Breast epithelium (tissue), 4 donors: ENCODE measurements around the gene MAPK14. TPM values are rescaled to one million over a fixed set of nuclear protein-coding genes. Genes with fewer than 3 reads are reported as not detected.

Experiments used
- DNase-seq, 2 donors: peaks; one replicate each; pipeline ENCODE4 v3.0.0-alpha.2; 2019; ENCODE audit warnings: low spot score in 2 of 2
- H3K27ac ChIP-seq, 2 donors: fragments of 200-600 bp; sonication (generic) in 1 of 2; one replicate each; pipeline ENCODE4 v1.5.1; 2016 to 2019; ENCODE audit warnings: mild to moderate bottlenecking in 1 of 2
- H3K27me3 ChIP-seq, 2 donors: fragments of 200-600 bp; sonication (generic) in 1 of 2; one replicate each; pipeline versions ENCODE4 v1.5.1 to v1.6.0; 2017 to 2019; ENCODE audit warnings: control low read depth in 1 of 2, mild to moderate bottlenecking in 1 of 2
- H3K36me3 ChIP-seq: fragments of 200-600 bp; one replicate; pipeline ENCODE4 v1.5.1; 2019
- H3K4me1 ChIP-seq, 2 donors: fragments of 200-600 bp; sonication (generic); one replicate each; pipeline ENCODE4 v1.5.1; 2016 to 2019; ENCODE audit warnings: control low read depth in 1 of 2
- H3K4me3 ChIP-seq, 3 donors: fragments of 200-600 bp; sonication (generic); 1 replicate in 2 of 3; 2 replicates in 1 of 3; pipeline ENCODE4 v1.5.1; 2016 to 2019; ENCODE audit warnings: mild to moderate bottlenecking in 3 of 3, moderate library complexity in 2 of 3
- H3K9me3 ChIP-seq, 2 donors: fragments of 200-600 bp; sonication (generic) in 1 of 2; one replicate each; pipeline ENCODE4 v1.5.1; 2016 to 2019; ENCODE audit warnings: control low read depth in 1 of 2
- POLR2A ChIP-seq: fragments of 450-650 bp; IDR thresholded peaks from one replicate; pipeline ENCODE4 v1.6.1; 2016; ENCODE audit warnings: antibody characterized with exemption, mild to moderate bottlenecking, moderate library complexity
- POLR2AphosphoS5 ChIP-seq, 3 donors: sonication (generic); formaldehyde crosslinking; IDR thresholded peaks; one replicate each; pipeline ENCODE4 v1.6.1; 2017; ENCODE audit warnings: antibody characterized with exemption in 3 of 3
- intact Hi-C: fragments of 100-400 bp; cut with DNase I; formaldehyde crosslinking; loops from one replicate; pipeline ENCODE4 v1.15.1; 2023; ENCODE audit warnings: low total_unique reads
- total RNA-seq, 3 donors: library from RNA; depleted of rRNA; stranded (reverse); fragments of >200 nt; gene quantifications; one replicate each; pipeline ENCODE4 v1.1.0, GENCODE V29; 2016
- TF ChIP-seq, protein P1 (sequence below), 3 donors: fragments of 450-650 bp; IDR thresholded peaks; one replicate each; pipeline ENCODE4 v1.5.1; 2016 to 2017; ENCODE audit warnings: antibody characterized with exemption in 3 of 3, mild to moderate bottlenecking in 3 of 3, moderate library complexity in 3 of 3

The MAPK14 gene
- total RNA-seq, 3 donors from 2014 or later = 72.8 to 85.6 (median 81.3) TPM

DNA sequence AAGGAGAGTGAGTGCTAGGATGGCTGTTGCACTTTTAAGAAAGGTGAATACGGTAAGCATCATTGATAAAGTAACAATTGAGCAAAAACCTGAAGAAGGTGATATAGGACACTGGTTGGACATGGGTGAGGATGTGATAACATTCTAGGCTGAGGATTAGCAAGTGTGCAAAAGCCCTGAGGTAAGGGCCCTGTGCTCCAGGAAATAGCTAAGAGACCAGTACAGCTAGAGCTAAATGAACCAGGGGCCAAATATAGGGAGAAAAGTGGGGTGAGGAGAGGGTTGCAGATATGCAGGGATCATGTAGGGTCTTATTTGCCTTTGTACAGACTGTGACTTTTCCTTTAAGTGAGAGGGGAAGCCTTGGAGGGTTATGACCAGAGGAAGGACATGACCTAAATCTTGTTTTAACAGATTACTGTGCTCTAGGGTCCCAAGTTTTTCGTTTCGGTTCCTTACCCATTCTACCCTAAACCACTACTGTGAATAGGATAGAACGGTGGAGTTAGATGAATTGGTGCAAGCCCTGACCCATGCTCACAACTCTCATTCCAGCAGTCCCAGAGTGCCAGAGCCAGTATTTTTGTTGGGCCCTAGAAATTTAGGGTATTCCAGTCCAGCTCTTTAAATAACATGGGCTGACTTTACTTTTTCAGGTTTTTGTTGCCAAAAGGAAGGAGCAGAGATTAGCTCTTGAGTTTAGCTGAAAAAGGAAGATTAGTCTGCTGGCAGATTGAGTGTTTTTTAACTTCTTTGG is 10.7 kb downstream of the MAPK14 start:
- Histone ChIP-seq H3K4me3 (no peak overlapping the region), H3K9me3 (no peaks in the 10 kb centered on the region), H3K4me1 (peaks cover 0 to 6% of the 10 kb centered on the region in 2 donors), H3K27ac (no peak overlapping the region), H3K36me3 (no peaks in the 10 kb centered on the region), H3K27me3 (no peaks in the 10 kb centered on the region)
- intact Hi-C loops = no loop called here
- DNase-seq = no peak
- TF ChIP-seq POLR2AphosphoS5 (IDR thresholded peaks at IDR 0.05) (no peak), POLR2A (no peak)
- TF ChIP-seq, protein P1, sequence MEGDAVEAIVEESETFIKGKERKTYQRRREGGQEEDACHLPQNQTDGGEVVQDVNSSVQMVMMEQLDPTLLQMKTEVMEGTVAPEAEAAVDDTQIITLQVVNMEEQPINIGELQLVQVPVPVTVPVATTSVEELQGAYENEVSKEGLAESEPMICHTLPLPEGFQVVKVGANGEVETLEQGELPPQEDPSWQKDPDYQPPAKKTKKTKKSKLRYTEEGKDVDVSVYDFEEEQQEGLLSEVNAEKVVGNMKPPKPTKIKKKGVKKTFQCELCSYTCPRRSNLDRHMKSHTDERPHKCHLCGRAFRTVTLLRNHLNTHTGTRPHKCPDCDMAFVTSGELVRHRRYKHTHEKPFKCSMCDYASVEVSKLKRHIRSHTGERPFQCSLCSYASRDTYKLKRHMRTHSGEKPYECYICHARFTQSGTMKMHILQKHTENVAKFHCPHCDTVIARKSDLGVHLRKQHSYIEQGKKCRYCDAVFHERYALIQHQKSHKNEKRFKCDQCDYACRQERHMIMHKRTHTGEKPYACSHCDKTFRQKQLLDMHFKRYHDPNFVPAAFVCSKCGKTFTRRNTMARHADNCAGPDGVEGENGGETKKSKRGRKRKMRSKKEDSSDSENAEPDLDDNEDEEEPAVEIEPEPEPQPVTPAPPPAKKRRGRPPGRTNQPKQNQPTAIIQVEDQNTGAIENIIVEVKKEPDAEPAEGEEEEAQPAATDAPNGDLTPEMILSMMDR (IDR thresholded peaks at IDR 0.05) = no peak

DNA sequence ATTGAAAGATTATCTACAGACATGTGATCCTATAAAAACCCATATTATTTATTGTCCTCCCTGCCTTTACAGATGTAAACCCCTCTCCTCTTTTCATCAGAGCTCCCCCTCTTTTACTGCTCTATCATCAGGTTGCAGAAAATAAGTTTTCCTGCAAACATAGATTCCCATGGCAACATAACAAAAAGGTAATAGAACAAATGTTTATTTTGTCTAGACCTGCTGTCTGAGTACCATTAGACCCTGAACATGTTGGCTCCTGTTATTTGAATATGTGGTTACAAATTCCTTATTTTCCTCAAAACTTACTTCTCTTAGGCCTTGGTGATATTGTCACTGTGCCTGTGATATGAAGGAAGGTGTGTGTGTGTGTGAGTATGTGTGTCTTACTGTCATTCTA is 11.5 kb downstream of the MAPK14 start:
- Histone ChIP-seq H3K4me1 (peaks cover 0 to 6% of the 10 kb centered on the region in 2 donors), H3K4me3 (no peak overlapping the region), H3K9me3 (no peaks in the 10 kb centered on the region), H3K27ac (no peak overlapping the region), H3K36me3 (no peaks in the 10 kb centered on the region), H3K27me3 (no peaks in the 10 kb centered on the region)
- no peak for DNase-seq
- intact Hi-C loops = no loop called here
- TF ChIP-seq POLR2A = no peak
- TF ChIP-seq, protein P1 (IDR thresholded peaks at IDR 0.05) = no peak
- TF ChIP-seq POLR2AphosphoS5 (IDR thresholded peaks at IDR 0.05) = no peak

DNA sequence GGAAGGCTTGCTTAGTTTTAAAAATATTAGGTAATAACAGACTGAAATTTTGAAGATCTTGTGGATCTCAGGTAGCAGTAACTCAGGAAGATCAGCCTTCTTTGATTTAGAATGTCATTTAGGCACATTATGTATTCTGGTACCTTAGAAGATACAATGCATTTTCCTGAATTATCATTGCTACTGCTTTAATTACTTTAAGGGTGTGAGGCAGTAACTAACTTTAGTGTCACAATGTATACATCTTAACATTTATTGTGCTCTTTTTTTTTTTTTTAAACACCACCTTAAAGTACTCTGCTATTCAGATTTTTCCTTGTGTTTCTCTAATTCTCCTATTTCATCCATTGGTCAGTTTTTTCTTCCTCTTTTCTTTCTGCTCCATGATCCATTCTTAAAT is 13.3 kb downstream of the MAPK14 start:
- H3K4me3 ChIP-seq = no peak overlapping the region
- H3K36me3 ChIP-seq = no peaks in the 10 kb centered on the region
- no peaks in the 10 kb centered on the region for H3K9me3 ChIP-seq
- no peak for DNase-seq
- intact Hi-C loops = no loop called here
- H3K4me1 ChIP-seq = peaks cover 0 to 6% of the 10 kb centered on the region in 2 donors
- no peaks in the 10 kb centered on the region for H3K27me3 ChIP-seq
- no peak overlapping the region for H3K27ac ChIP-seq
- no peak for TF ChIP-seq POLR2AphosphoS5 (IDR thresholded peaks at IDR 0.05)

DNA sequence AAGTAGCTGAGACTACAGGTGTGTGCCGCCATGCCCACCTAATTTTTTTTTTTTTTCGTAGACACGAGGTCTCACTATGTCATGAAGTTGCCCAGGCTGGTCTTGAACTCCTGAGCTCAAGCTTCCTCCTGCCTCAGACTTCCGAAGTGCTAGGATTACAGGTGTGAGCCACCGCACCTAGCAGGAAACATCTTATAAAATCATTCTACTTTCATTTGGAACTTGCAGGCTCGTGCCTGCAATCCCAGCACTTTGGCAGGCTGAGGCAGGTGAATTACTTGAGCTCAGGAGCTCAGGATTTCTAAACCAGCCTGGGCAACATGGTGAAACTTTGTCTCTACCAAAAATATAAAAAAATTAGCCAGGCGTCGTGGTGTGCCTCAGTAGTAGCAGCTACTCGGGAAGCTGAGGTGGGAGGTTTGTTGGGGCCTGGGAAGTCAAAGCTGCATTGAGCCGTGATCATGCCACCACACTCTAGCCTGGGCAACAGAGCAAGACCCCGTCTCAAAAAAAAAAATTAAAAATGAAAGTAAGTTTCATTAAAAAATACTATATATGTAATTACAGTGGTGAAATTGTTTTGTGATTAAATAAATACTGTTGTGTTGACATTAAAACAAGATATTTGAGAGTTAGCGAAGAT is 15.1 kb downstream of the MAPK14 start:
- H3K9me3 ChIP-seq = no peaks in the 10 kb centered on the region
- no peaks in the 10 kb centered on the region for H3K27me3 ChIP-seq
- H3K27ac ChIP-seq = no peak overlapping the region
- intact Hi-C loops = no loop called here
- no peak overlapping the region for H3K4me3 ChIP-seq
- H3K36me3 ChIP-seq = no peaks in the 10 kb centered on the region
- peaks cover 0 to 6% of the 10 kb centered on the region in 2 donors for H3K4me1 ChIP-seq
- TF ChIP-seq POLR2AphosphoS5 (IDR thresholded peaks at IDR 0.05) = no peak
- TF ChIP-seq POLR2A = no peak
- TF ChIP-seq, protein P1 (IDR thresholded peaks at IDR 0.05) = no peak
- DNase-seq = no peak

DNA sequence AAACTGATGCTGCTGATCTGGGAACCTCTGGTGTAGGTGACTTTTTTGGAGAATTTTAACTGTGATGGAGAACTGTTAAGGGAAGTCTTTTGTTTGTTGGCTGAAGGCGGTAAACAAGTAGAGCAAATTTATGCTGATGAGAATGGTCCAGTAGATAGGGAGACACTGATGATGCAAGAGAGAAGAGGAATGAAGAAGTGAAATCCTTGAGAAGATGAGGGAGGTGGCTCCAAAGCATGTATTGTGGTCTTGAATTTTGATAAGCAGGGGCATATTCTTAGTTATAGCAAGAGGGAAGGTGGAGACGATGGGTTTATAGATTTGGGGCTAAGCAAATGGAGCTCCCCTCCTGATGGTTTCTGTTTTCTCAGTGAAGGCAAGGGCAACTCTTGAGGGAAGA is 22.0 kb downstream of the MAPK14 start:
- no peaks in the 10 kb centered on the region for H3K9me3 ChIP-seq
- H3K27ac ChIP-seq = no peak overlapping the region
- no peaks in the 10 kb centered on the region for H3K27me3 ChIP-seq
- TF ChIP-seq, protein P1 (IDR thresholded peaks at IDR 0.05) = no peak
- TF ChIP-seq POLR2AphosphoS5 (IDR thresholded peaks at IDR 0.05) (no peak), POLR2A (no peak)
- peaks cover 4% of the 10 kb centered on the region for H3K36me3 ChIP-seq
- intact Hi-C loops = no loop called here
- no peak overlapping the region for H3K4me3 ChIP-seq
- no peak for DNase-seq
- no peaks in the 10 kb centered on the region for H3K4me1 ChIP-seq
